ENCODE measurements around the gene CTDSPL.
"Not testable (repeated sequence)": the region's sequence is repeated elsewhere in the genome, so short reads cannot be mapped to it uniquely, and the experiment has no call there.

- TF ChIP-seq CTCF (IDR thresholded peaks at IDR 0.05; ENCODE audit: insufficient read depth, low read length); POLR2AphosphoS5 (IDR thresholded peaks at IDR 0.05; ENCODE audit: low read depth): not testable (repeated sequence)
Observed at GRCh38 chr3:37972056-37972455, 110.4 kb downstream of the CTDSPL start.

Data from HL-60 (cell line).